ENCODE measurements around the gene EYA2. TPM values are rescaled to one million over a fixed set of nuclear protein-coding genes. Genes with fewer than 3 reads are reported as not detected.

Gene EYA2
- total and polyA plus RNA-seq, 4 donors: 0.17 to 0.54 (median 0.23) TPM; not detected in 1

DNA sequence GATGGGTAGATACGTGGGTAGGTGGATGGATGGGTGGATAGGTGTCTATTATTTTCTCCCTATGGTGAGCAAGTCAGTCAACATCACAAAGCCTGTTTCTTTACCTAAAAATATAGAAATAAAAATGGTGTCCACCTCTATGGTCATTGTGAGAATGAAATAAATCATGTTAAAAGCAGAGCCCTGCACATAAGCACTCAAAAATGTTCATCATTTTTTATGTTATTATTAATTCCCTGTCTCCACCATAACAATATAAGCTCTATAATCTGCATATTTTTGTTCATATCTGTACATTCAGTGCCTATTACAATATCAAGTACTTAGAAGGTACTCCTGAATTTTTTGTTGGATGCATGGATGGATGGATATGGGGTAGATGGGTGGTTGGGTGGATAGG is 284.2 kb downstream of the EYA2 start:
- H3K4me1 ChIP-seq (ENCODE audit: control insufficient read depth in 4 of 4, insufficient read depth in 4 of 4, low read length in 3 of 4): no peaks in the 10 kb centered on the region

GRCh38 chr20:47179267-47179666 is 284.6 kb downstream of the EYA2 start:
- Histone ChIP-seq H3K9ac (ENCODE audit: low read depth in 1 of 2, low read length in 2 of 2) (no peak overlapping the region), H3K9me3 (ENCODE audit: control insufficient read depth in 4 of 4, low read length in 3 of 4) (no peaks in the 10 kb centered on the region), H3K4me3 (ENCODE audit: low read depth in 1 of 3, low read length in 3 of 3) (no peak overlapping the region), H3K4me1 (ENCODE audit: control insufficient read depth in 4 of 4, insufficient read depth in 4 of 4, low read length in 3 of 4) (no peaks in the 10 kb centered on the region), H3K27me3 (ENCODE audit: control insufficient read depth in 4 of 4, insufficient read depth in 4 of 4, low read length in 3 of 4) (no peaks in the 10 kb centered on the region), H3K36me3 (ENCODE audit: control insufficient read depth in 4 of 4, insufficient read depth in 3 of 4, low read depth in 1 of 4, low read length in 3 of 4) (no peaks in the 10 kb centered on the region), H3K27ac (ENCODE audit: low read depth in 1 of 2, low read length in 2 of 2) (no peak overlapping the region)
- DNase-seq (ENCODE audit: low spot score): no peak
- no peak for TF ChIP-seq EGR1 (IDR thresholded peaks at IDR 0.05; ENCODE audit: low read depth in 2 of 2)
- TF ChIP-seq RXRA (IDR thresholded peaks at IDR 0.05): no peak
- no peak for TF ChIP-seq TAF1 (conservative IDR thresholded peaks at IDR 0.05)
- TF ChIP-seq SP1 (IDR thresholded peaks at IDR 0.05): no peak
- TF ChIP-seq, protein P1, sequence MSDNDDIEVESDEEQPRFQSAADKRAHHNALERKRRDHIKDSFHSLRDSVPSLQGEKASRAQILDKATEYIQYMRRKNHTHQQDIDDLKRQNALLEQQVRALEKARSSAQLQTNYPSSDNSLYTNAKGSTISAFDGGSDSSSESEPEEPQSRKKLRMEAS (IDR thresholded peaks at IDR 0.05): no peak
- TF ChIP-seq FOXA1 (IDR thresholded peaks at IDR 0.05): no peak
- TF ChIP-seq JUND (IDR thresholded peaks at IDR 0.05): no peak
- TF ChIP-seq REST (IDR thresholded peaks at IDR 0.05): no peak
- TF ChIP-seq, protein P2, sequence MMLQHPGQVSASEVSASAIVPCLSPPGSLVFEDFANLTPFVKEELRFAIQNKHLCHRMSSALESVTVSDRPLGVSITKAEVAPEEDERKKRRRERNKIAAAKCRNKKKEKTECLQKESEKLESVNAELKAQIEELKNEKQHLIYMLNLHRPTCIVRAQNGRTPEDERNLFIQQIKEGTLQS (IDR thresholded peaks at IDR 0.05): no peak
- no peak for TF ChIP-seq RAD21 (IDR thresholded peaks at IDR 0.05)

More for the DNA sequence above, 284.2 kb downstream of the EYA2 start:
- no peak for DNase-seq (ENCODE audit: low spot score)
- no peak overlapping the region for H3K9ac ChIP-seq (ENCODE audit: low read depth in 1 of 2, low read length in 2 of 2)
- TF ChIP-seq NR2F2 (IDR thresholded peaks at IDR 0.05): no peak
- TF ChIP-seq EGR1 (IDR thresholded peaks at IDR 0.05; ENCODE audit: low read depth in 2 of 2): no peak
- TF ChIP-seq, protein P3, sequence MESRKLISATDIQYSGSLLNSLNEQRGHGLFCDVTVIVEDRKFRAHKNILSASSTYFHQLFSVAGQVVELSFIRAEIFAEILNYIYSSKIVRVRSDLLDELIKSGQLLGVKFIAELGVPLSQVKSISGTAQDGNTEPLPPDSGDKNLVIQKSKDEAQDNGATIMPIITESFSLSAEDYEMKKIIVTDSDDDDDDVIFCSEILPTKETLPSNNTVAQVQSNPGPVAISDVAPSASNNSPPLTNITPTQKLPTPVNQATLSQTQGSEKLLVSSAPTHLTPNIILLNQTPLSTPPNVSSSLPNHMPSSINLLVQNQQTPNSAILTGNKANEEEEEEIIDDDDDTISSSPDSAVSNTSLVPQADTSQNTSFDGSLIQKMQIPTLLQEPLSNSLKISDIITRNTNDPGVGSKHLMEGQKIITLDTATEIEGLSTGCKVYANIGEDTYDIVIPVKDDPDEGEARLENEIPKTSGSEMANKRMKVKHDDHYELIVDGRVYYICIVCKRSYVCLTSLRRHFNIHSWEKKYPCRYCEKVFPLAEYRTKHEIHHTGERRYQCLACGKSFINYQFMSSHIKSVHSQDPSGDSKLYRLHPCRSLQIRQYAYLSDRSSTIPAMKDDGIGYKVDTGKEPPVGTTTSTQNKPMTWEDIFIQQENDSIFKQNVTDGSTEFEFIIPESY (IDR thresholded peaks at IDR 0.05): no peak
- no peak for TF ChIP-seq HNF4G (IDR thresholded peaks at IDR 0.05)
- TF ChIP-seq, protein P4, sequence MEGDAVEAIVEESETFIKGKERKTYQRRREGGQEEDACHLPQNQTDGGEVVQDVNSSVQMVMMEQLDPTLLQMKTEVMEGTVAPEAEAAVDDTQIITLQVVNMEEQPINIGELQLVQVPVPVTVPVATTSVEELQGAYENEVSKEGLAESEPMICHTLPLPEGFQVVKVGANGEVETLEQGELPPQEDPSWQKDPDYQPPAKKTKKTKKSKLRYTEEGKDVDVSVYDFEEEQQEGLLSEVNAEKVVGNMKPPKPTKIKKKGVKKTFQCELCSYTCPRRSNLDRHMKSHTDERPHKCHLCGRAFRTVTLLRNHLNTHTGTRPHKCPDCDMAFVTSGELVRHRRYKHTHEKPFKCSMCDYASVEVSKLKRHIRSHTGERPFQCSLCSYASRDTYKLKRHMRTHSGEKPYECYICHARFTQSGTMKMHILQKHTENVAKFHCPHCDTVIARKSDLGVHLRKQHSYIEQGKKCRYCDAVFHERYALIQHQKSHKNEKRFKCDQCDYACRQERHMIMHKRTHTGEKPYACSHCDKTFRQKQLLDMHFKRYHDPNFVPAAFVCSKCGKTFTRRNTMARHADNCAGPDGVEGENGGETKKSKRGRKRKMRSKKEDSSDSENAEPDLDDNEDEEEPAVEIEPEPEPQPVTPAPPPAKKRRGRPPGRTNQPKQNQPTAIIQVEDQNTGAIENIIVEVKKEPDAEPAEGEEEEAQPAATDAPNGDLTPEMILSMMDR (IDR thresholded peaks at IDR 0.05; ENCODE audit: low read depth, low read length, missing input control): no peak
- no peak for TF ChIP-seq RXRA (IDR thresholded peaks at IDR 0.05)
- no peak for TF ChIP-seq GABPA (IDR thresholded peaks at IDR 0.05 in 1 of 2, conservative IDR thresholded peaks at IDR 0.05 in 1 of 2)
- no peak for TF ChIP-seq FOXA2 (IDR thresholded peaks at IDR 0.05)
- no peak for TF ChIP-seq HNF4A (conservative IDR thresholded peaks at IDR 0.05)
- no peak for TF ChIP-seq REST (IDR thresholded peaks at IDR 0.05)
- H3K4me3 ChIP-seq (ENCODE audit: low read depth in 1 of 3, low read length in 3 of 3): no peak overlapping the region
- WGBS: 84% methylated on average over 1 of the region's 1 CpG
- no peaks in the 10 kb centered on the region for H3K27me3 ChIP-seq (ENCODE audit: control insufficient read depth in 4 of 4, insufficient read depth in 4 of 4, low read length in 3 of 4)
- H3K9me3 ChIP-seq (ENCODE audit: control insufficient read depth in 4 of 4, low read length in 3 of 4): no peaks in the 10 kb centered on the region
- no peak overlapping the region for H3K27ac ChIP-seq (ENCODE audit: low read depth in 1 of 2, low read length in 2 of 2)
- H3K36me3 ChIP-seq (ENCODE audit: control insufficient read depth in 4 of 4, insufficient read depth in 3 of 4, low read depth in 1 of 4, low read length in 3 of 4): no peaks in the 10 kb centered on the region
